ENCODE data around the gene TFPI. TPM values are rescaled to one million over a fixed set of nuclear protein-coding genes. Genes with fewer than 3 reads are reported as not detected.

The TFPI gene
- total RNA-seq, 1 experiment from 2014 or later, result 65.7 TPM

DNA sequence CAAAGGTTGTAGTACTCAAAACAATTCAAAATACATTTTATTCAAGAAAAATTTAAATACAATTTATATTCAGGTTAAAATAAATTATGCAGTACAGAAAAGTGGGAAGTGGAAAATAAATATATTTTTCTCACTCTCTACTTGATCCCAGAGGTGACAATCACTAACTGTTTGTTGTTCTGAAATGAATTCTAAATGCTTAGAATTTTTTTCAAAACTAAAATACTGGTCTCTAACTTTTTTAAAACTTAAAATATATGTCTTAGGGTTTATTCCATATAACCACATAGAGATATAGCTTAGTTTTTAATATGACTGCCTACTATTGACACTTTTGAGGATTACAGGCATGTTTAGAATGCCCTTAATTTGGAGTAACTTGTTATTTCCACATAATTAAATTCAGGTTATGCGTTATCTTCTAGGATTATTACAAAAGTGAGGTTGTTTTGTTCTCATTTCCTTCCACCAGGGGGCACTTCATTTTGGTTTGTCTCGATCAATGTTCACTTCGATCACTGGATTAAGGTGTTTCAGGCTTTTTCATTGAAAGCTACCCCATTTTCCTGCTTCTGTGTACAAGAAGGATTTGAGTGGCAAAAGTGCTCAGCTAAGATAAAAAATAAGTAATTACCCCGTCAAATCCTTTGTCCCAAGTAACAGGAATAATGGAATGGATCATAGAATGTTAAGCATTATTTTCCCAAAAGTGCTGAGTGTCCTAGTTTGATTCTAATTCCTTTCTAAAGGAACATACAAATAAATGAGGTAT, 27.1 kb upstream of the TFPI start:
- ChIA-PET POLR2A (ENCODE audit: unreplicated experiment) (no interaction called here), CTCF (interaction anchor here (0.7 to 2.3 kb wide), 5 partner anchors 31 to 259 kb away, joined by 3 to 13 read pairs (median 3); no protein-coding TSS in a partner anchor)
- Histone ChIP-seq H3K4me1 (replicated peaks; ENCODE audit: insufficient read depth) (no peaks in the 10 kb centered on the region), H2AFZ (no peak overlapping the region; the same call in 1 of the 2 replicates), H3K4me3 (no peak overlapping the region), H3K79me2 (ENCODE audit: low read depth) (no peaks in the 10 kb centered on the region), H3K27me3 (ENCODE audit: insufficient read depth, low read depth) (no peaks in the 10 kb centered on the region), H3F3A (ENCODE audit: insufficient read depth, low read depth) (peaks cover under 1% of the 10 kb centered on the region; the same call in 1 of the 2 replicates), H3K36me3 (ENCODE audit: low read depth) (no peaks in the 10 kb centered on the region), H4K20me1 (ENCODE audit: insufficient read depth) (no peaks in the 10 kb centered on the region), H3K27ac (no peak overlapping the region), H3K4me2 (peak overlapping the region; percentile 40), H3K9me2 (ENCODE audit: insufficient read depth) (no peaks in the 10 kb centered on the region), H3K9me3 (ENCODE audit: insufficient read depth, low read depth) (no peaks in the 10 kb centered on the region)
- intact Hi-C loops (cut with micrococcal nuclease; ENCODE audit: unreplicated experiment), result loop anchor here (1.0 to 10.0 kb wide), 5 partner anchors 193 to 1833 kb away; no protein-coding TSS in a partner anchor
- DNase-seq, result peak; percentile 6 to 34
- no peak for TF ChIP-seq EZH2 (IDR thresholded peaks at IDR 0.05; ENCODE audit: low read depth)
- TF ChIP-seq, protein P1, sequence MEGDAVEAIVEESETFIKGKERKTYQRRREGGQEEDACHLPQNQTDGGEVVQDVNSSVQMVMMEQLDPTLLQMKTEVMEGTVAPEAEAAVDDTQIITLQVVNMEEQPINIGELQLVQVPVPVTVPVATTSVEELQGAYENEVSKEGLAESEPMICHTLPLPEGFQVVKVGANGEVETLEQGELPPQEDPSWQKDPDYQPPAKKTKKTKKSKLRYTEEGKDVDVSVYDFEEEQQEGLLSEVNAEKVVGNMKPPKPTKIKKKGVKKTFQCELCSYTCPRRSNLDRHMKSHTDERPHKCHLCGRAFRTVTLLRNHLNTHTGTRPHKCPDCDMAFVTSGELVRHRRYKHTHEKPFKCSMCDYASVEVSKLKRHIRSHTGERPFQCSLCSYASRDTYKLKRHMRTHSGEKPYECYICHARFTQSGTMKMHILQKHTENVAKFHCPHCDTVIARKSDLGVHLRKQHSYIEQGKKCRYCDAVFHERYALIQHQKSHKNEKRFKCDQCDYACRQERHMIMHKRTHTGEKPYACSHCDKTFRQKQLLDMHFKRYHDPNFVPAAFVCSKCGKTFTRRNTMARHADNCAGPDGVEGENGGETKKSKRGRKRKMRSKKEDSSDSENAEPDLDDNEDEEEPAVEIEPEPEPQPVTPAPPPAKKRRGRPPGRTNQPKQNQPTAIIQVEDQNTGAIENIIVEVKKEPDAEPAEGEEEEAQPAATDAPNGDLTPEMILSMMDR (conservative IDR thresholded peaks at IDR 0.05), result peak; percentile 75
- BruUV-seq (replicated peaks), result no TSS peak

DNA sequence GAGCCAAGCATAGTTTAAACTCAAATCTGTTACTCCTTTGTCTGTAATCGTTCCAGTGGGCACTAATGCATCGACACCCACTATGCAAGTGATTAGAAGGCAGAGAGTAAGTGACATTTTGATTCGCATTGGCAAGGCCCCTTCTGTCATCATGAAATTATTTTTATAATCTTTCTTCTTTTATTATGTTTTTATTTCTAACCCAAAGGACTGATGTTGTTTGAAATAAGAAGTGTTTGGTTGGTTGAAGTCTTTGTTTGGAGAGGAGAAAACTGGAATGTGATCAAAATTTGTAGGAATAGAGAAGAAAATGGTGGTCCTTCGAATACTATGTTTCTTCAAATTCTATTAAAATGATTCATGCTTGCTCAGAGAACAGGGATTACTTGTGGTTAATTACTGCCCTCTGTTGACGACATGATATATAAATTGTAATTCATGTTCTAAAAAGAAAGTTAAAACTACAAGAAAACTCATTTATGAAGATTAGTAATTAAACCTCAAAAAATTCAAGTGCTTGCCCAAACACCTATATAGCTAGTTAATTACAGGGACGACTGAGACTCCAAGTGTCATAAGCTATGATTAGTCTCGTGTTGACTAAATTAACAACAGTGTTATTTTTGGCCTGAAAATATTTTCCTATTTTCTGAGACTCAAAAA, 26.4 kb upstream of the TFPI start:
- peak in 1 of 2 experiments; percentile 35 for DNase-seq
- Histone ChIP-seq H3K4me3 (no peak overlapping the region), H3K4me2 (peak overlapping the region; percentile 38; the same call in 1 of the 2 replicates), H3K27me3 (ENCODE audit: insufficient read depth, low read depth) (no peaks in the 10 kb centered on the region), H2AFZ (no peak overlapping the region), H3K4me1 (replicated peaks; ENCODE audit: insufficient read depth) (no peaks in the 10 kb centered on the region), H3K79me2 (ENCODE audit: low read depth) (no peaks in the 10 kb centered on the region), H3K27ac (no peak overlapping the region), H4K20me1 (ENCODE audit: insufficient read depth) (no peaks in the 10 kb centered on the region), H3K9me3 (ENCODE audit: insufficient read depth, low read depth) (no peaks in the 10 kb centered on the region), H3F3A (ENCODE audit: insufficient read depth, low read depth) (no peaks in the 10 kb centered on the region), H3K36me3 (ENCODE audit: low read depth) (no peaks in the 10 kb centered on the region), H3K9me2 (ENCODE audit: insufficient read depth) (no peaks in the 10 kb centered on the region)
- no TSS peak for BruUV-seq (replicated peaks)
- no peak for TF ChIP-seq EZH2 (IDR thresholded peaks at IDR 0.05; ENCODE audit: low read depth)
- TF ChIP-seq, protein P1 (conservative IDR thresholded peaks at IDR 0.05), result peak; percentile 40
- intact Hi-C loops (cut with micrococcal nuclease; ENCODE audit: unreplicated experiment), result loop anchor here (1.0 to 10.0 kb wide), 6 partner anchors 80 to 1834 kb away; no protein-coding TSS in a partner anchor
- POLR2A ChIA-PET (ENCODE audit: unreplicated experiment), result no interaction called here
- CTCF ChIA-PET, result interaction anchor here (0.7 to 2.3 kb wide), 4 partner anchors 30 to 98 kb away, joined by 3 to 13 read pairs (median 4); no protein-coding TSS in a partner anchor

DNA sequence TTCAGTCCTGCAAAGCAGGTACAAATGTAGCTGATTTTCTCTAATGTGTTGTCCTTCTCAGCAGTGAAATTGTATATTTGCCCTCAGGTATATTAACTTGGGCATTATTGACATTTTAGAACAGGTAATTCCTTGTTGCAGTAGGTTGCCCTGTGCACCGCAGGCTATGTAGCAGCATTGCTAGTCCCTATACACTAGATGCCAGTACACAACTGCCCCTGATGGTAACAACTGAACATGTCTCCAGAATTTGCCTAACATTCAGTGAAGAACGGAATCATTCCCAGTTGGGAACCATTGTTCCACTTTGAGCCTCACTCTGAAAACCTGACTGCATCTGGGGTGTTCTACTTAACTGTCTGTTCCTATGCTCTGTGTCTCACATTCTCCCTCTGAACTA, 23.1 kb upstream of the TFPI start:
- no peak for DNase-seq
- intact Hi-C loops (cut with micrococcal nuclease; ENCODE audit: unreplicated experiment), result no loop called here
- Histone ChIP-seq H3K4me2 (no peak overlapping the region), H3K4me3 (no peak overlapping the region), H3K9me2 (ENCODE audit: insufficient read depth) (no peaks in the 10 kb centered on the region), H3F3A (ENCODE audit: insufficient read depth, low read depth) (no peaks in the 10 kb centered on the region), H3K27ac (no peak overlapping the region), H3K27me3 (ENCODE audit: insufficient read depth, low read depth) (no peaks in the 10 kb centered on the region), H3K36me3 (ENCODE audit: low read depth) (no peaks in the 10 kb centered on the region), H3K79me2 (ENCODE audit: low read depth) (no peaks in the 10 kb centered on the region), H2AFZ (no peak overlapping the region), H3K9me3 (ENCODE audit: insufficient read depth, low read depth) (no peaks in the 10 kb centered on the region), H3K4me1 (replicated peaks; ENCODE audit: insufficient read depth) (no peaks in the 10 kb centered on the region), H4K20me1 (ENCODE audit: insufficient read depth) (no peaks in the 10 kb centered on the region)
- ChIA-PET POLR2A (ENCODE audit: unreplicated experiment) (no interaction called here), CTCF (no interaction called here)
- no peak for TF ChIP-seq EZH2 (IDR thresholded peaks at IDR 0.05; ENCODE audit: low read depth)
- TF ChIP-seq, protein P1 (conservative IDR thresholded peaks at IDR 0.05), result no peak
- no TSS peak for BruUV-seq (replicated peaks)

Data from PC-9 (cell line).